ENCODE data around the gene ODAM.
"Not testable (repeated sequence)": the region's sequence is repeated elsewhere in the genome, so short reads cannot be mapped to it uniquely, and the experiment has no call there.

Gene ODAM, protein sequence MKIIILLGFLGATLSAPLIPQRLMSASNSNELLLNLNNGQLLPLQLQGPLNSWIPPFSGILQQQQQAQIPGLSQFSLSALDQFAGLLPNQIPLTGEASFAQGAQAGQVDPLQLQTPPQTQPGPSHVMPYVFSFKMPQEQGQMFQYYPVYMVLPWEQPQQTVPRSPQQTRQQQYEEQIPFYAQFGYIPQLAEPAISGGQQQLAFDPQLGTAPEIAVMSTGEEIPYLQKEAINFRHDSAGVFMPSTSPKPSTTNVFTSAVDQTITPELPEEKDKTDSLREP

DNA sequence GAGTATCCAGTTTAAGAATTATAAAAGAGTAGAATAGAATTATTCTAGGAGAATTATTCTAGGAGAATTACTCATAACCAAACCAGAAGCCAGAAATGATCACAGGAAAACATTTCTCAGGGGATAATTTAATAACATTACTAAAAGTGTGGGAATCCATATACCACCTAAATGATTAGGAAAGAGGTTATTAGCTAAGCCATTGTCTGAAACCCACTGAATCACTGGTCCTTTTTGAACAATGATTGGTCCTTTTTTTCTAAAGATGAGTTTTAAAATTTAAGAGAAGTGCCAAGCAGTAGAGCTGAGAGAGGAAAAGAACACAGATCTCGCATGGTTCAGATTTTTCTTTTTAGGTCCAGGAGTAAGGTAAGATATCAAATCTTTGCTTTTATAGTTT, at the start of gene ODAM:
TSS of gene ODAM (plus strand) at position 301 of the 400 bp plus-strand sequence. CDS start 819 bp downstream, outside the sequence.
- DNase-seq = no peak

DNA sequence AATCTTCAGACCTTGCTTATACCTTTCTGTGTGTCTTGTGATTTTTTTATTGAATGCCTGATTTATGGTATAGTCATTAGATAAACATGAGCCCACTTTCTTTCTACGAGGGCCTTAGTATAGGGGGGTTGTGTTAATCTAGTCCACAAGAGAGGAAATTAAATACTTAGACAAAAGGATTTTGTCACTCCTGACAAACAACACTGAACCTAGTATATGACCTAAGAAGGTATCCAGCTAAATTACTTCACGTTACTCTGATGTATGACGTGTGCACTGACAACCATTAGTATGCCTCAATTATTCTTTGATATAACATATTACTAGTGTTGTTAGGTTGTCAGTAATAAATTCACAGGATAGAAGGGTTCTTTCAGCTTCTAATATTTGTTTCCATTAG, 44.3 kb upstream of the ODAM start:
- DNase-seq = no peak

GRCh38 chr4:70152088-70152487, 43.4 kb upstream of the ODAM start:
- DNase-seq = no peak

- DNase-seq = no peak
Measured at GRCh38 chr4:70153937-70154336, 41.6 kb upstream of the ODAM start, which contains the start of gene PRR27. Gene PRR27 (plus strand): TSS chr4:70154237. CDS start chr4:70154376, 139 bp downstream.

- DNase-seq = no peak
Measured at GRCh38 chr4:70158576-70158975, 36.9 kb upstream of the ODAM start.

DNA sequence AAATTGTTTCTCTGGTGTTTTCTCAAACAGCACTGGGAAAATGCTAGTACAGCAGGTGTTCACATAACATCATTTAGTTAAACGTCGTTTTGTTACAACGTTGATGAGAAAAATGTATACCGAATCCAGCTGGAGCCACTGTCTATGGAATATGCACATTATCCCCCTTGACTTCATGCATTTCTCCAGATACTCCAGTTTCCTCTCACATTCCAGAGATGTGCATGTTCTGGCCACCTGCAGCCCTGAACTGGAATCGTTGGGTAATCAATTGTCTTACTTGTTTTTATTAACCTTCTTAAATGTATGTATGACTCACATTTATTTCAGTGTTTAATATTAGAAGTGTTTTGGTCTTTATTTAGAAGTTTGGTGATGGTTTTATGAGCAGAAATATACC, 18.4 kb upstream of the ODAM start:
- no peak for DNase-seq

DNA sequence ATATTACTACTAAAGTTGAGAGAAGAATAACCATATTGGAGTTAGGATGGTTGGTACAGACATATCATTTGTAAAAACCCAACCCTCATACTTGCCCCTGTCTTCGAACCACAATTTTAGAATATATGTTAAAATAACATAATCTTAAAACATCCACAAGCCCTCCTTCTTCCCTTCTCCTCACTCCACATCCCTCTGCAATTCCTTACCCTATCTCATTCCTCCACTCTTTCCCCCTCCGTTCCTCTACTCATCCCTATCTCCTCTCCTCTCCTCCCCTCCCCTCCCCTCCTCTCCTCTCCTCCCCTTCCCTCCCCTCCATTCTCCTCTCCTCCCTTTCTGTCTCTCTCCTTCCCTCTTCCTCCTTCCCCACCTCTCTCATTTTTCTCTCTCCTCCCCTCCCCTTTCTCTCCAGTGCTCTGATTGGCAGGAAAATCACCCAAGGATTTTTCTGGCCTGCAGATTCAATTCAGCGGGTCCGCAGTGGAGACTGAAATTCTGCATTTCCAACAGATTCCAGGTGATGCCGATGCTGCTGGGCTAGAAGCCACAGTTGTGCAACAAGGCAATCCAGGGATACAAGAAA, 17.4 kb upstream of the ODAM start:
- no peak for DNase-seq

DNA sequence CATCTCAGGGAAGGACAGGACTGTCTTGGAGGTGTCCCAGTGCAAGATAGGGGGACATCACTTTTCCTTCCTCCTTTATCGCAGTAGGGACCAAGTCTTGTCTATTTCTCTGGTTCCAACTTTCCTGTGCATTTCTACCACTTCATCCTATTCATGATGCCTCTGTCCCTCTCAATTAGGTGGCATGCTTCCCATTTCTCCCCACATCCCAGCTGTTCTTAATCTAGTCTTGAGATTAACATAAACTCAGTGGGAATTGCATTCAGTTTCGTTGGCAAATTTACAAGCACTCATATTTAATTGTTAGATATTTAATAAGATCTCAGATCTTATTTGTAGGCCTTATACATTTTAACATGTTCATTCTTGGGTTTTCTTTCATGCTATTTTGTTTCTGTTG, 15.7 kb upstream of the ODAM start:
- no peak for DNase-seq

- DNase-seq = no peak
Measured at GRCh38 chr4:70181864-70182263, 13.7 kb upstream of the ODAM start.

- no peak for DNase-seq
Measured at GRCh38 chr4:70182517-70183167, 12.9 kb upstream of the ODAM start.

GRCh38 chr4:70183168-70183939, 12.2 kb upstream of the ODAM start:
- no peak for DNase-seq

- no peak for DNase-seq
Measured at GRCh38 chr4:70183940-70184246, 11.6 kb upstream of the ODAM start.

DNA sequence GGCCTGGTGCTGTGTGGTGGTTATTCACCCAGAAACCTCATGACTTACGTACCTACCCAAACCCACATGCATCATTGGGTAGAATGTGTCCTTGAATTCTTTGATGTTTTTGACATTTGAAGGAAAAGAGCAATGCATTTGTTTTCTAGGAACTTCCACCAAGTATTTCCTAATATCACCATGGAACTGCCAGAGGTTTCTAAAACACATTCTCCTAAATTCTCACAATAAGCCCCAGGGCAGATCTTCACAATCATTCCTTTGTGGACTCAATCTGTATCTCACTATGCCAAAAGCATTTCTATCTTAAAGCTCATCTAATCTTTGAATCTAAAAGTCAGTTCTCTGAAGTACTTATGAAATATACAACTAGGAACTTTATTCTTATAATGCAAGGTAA, 8.3 kb upstream of the ODAM start:
- no peak for DNase-seq

- DNase-seq = no peak
Measured at GRCh38 chr4:70190579-70190978, 4.9 kb upstream of the ODAM start.

- no peak for DNase-seq
Measured at GRCh38 chr4:70191647-70192046, 3.9 kb upstream of the ODAM start.

DNA sequence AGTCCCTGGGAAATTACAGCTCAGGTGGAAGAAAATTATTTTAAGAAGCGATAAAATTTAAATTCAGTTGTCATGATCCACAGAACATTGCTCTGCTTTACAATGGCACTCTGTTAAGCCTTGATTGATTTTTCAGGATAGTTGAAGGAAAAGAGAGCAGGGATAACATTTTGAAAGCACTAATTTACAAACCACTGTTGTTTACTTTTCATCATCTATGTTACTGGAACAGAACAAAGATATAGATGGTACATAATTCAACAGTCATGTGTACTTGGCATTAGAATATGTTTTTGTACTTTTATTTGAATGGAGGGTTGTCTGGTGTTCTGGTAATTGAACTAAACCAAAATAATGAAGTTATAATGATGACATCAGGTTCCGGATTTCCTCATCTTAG, 2.6 kb upstream of the ODAM start:
- DNase-seq = no peak

GRCh38 chr4:70196857-70197256, 1.3 kb downstream of the ODAM start:
- no peak for DNase-seq

- no peak for DNase-seq
Measured at GRCh38 chr4:70197842-70198241, 2.3 kb downstream of the ODAM start.

DNA sequence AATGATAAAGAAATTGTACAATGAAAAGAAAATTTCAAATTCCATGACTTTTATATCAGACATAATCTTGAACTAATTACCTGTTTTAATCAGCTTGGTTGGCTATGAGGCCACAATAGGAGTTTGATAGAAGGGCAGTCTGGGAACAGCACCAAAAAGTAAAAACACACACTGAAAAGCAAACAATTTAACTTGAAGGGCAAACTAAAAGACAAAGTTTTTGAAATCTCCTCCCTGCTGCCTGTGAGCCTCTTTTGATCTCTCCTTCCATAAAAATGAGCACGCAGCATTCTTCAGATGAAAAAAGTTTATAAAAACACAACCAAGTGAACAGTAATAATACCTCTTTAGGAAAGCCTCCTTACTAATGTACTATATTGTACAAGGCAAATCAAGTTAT, 8.1 kb downstream of the ODAM start:
- no peak for DNase-seq

GRCh38 chr4:70212752-70213151, 17.2 kb downstream of the ODAM start:
- not testable (repeated sequence) for DNase-seq

GRCh38 chr4:70216109-70216508, 20.6 kb downstream of the ODAM start:
- DNase-seq = not testable (repeated sequence)

DNA sequence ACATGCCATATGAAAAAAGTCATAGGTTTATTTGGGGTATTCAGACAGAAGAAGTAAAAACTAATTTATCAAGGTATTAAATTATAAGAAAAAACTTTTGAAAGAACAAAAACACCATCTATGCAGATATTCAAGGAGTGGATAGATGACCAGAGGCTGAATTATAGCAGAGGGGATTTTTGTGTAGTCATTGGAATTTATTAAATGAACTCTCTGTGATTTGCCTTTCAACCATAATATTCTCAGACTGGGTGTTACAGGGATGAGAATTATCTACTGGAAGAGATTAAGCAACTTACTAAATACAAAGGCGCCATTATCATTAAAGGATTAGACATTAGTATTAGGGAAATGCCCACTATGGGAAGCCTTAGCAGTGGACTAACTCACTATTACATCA, 21.0 kb downstream of the ODAM start:
- not testable (repeated sequence) for DNase-seq

DNA sequence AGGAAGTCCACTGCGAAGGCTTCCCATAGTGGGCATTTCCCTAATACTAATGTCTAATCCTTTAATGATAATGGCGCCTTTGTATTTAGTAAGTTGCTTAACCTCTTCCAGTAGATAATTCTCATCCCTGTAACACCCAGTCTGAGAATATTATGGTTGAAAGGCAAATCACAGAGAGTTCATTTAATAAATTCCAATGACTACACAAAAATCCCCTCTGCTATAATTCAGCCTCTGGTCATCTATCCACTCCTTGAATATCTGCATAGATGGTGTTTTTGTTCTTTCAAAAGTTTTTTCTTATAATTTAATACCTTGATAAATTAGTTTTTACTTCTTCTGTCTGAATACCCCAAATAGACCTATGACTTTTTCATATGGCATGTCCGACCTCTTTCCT, 25.9 kb downstream of the ODAM start:
- not testable (repeated sequence) for DNase-seq

DNA sequence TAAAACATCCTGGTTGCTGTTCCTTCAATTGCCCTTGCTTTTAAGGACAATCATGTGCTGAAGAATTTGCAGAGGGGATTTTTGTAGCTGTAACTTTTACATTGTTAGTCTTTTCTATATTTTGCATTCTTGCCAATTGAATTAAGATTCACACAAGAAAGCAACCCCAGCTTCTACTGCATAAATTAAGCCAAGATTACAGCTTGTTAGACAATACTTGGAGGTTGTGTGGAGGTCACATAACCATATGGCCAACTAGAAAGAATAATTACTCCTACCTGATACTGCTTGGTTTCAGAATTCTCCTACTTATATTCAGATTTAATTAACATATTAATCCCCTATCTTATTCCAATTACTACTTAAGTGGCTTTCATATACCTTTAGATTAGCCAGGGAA, 26.3 kb downstream of the ODAM start:
- DNase-seq = not testable (repeated sequence)

Data from stimulated activated naive CD4-positive, alpha-beta T cell treated with Interleukin-2 at 50 U/mL for 16 hours (primary cell).